Cortex of kidney (tissue), 1 donor: ENCODE data around the gene DLG2.
"Not testable (repeated sequence)": the region's sequence is repeated elsewhere in the genome, so short reads cannot be mapped to it uniquely, and the experiment has no call there.

Experiments used
- DNase-seq: peaks from one replicate; lab custom pipeline; 2025; lab: John Stamatoyannopoulos, UW

Gene DLG2

DNA sequence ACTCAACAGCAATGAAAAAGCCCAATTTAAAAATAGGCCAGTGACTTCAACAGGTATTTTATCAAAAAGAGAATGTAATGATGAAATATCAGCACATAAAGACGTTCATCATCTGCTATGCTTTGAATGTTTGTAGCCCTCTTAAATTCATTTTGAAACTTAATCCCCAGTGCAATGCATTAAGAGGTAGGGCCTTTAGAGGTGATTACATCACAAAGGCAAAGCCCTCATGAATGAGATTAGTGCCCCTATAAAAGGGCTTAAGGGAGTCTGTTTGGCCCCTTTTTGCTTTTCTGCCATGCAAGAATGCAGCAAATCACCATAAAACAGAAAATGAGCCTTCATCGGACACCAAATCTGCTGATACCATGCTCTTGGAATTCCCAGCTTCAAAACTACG, 637.0 kb downstream of the DLG2 start:
- DNase-seq, result no peak

DNA sequence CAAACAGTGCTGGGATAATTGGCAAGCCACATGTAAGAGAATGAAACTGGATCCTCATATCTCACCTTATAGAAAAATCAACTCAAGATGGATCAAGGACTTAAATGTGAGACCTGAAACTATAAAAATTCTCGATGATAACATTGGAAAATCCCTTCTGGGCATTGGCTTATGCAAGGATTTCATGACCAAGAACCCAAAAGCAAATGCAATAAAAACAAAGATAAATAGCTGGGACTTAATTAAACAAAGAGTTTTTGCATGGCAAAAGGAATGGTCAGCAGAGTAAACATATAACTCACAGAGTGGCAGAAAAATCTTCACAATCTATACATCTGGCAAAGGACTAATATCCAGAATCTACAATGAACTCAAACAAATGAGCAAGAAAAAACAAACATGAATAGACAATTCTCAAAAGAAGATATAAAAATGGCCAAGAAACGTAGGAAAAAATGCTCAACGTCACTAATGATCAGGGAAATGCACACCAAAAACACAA, 639.4 kb downstream of the DLG2 start:
- not testable (repeated sequence) for DNase-seq

DNA sequence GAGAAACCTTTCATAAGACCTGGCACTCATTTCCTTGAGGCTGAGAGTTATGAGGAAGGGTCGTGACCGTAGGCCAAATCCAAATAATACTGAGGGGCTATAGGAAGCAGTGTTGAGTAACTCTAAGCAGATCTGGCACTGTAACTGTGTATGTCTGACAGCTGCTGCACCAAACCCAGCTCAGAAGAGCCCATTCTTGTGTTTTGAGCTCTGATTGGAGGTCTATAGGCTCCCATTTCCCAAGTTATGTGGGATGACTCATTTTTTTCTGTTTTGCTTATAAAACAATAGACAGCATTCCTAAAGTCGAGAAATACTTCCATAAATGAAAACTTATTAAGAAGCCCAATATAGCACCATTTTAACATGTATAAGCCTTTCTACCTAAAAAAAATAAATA, 645.8 kb downstream of the DLG2 start:
- DNase-seq, result no peak

DNA sequence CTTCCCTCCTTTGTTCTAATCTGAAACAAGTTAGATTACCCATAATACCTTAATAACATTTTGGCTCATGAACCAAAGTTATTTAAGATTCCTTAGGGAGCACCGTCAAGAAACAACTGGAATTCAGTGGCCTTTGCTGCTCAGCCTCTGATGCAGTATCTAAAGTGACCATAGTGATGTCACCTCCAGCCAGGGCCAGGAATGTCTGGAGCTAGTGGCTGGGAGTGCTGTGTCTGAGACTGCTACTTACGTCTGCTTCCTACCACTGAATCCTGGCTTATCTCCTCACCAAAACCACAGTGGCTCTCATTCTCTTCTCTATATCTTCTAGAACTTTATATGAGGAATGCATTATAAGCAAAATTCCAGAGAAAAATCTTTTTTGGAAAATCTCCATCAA, 658.0 kb downstream of the DLG2 start:
- DNase-seq, result no peak

DNA sequence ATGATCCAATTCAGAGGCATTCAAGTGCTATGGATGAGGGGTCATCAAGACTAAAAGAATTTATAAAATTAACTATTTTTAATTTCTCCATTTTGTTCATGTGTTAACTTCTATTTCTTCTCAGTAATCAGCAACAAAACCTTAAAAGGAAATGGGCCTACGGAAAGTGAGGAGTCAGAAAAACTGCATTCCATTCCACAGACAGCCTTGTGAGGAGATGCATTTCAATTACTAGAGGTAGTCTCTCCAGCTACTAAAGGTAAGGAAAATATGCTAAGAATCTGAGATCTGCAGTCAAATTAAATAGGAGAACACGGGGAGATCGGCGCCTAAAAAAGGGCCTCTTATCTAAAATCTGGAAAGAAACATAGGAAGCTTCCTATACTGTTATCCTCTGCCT, 661.7 kb downstream of the DLG2 start:
- no peak for DNase-seq

DNA sequence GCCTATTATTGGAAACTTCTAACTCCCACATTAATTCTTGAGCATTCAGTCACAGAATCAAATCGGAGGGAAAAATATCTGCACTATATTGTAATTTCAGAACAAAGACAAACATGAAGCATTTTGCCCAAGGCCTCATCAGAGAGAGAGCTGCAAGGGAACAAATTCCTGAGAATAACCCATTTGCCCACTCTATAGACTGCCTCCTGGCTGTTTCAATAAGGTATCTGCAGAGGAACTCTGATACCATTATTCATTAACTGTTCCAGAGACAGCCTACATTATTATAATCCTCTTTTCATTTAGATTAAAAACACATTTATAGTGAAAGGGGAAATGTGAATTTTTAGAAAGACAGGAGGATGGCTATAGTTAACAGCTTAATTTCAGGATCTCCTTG, 663.9 kb downstream of the DLG2 start:
- no peak for DNase-seq

- DNase-seq, result no peak
These were observed 665.1 kb downstream of the DLG2 start for GRCh38 chr11:84962018-84962417.

DNA sequence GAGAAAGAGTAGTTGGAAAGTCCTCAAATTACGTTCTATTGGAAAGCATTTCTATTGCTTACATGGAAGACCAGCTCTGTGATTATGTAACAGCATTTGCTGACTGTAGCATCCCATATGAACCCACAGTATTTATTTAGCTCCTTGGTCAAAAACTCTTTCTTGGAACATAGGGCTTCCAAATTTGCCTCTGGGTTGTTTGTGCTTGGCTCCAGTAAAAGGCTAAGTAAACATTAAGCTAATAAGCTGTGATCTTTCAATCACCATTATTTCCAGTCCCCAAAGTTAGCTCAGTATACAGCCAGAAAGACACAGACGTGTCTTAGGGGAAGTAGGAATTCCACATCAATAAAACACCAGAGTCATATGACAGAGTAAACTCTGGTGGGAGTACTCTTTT, 668.8 kb downstream of the DLG2 start:
- DNase-seq, result no peak

- no peak for DNase-seq
These were observed 676.4 kb downstream of the DLG2 start for GRCh38 chr11:84950569-84951270.

- no peak for DNase-seq
These were observed 679.1 kb downstream of the DLG2 start for GRCh38 chr11:84947970-84948580.

DNA sequence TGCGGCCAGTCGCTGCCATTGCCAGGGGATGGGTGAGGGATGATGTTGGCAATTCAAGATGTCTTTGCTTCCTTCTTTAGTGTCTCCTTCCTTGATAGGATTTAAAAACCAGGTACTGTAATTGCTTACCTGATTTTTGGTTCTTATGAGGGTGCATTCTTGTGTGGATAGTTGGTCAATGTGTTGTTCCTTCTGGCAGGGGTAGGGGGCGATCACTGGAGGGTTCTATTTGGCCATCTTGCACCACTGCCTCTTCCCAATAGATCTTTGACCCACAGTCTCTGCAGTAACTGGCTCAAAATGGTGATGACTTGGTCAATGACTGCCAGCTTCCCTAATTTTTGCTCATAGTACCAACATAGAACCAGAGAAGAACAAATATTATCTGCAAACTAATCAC, 680.1 kb downstream of the DLG2 start:
- no peak for DNase-seq

- DNase-seq, result no peak
These were observed 696.3 kb downstream of the DLG2 start for GRCh38 chr11:84930863-84931262.

GRCh38 chr11:84929738-84930137, 697.4 kb downstream of the DLG2 start:
- DNase-seq, result no peak

DNA sequence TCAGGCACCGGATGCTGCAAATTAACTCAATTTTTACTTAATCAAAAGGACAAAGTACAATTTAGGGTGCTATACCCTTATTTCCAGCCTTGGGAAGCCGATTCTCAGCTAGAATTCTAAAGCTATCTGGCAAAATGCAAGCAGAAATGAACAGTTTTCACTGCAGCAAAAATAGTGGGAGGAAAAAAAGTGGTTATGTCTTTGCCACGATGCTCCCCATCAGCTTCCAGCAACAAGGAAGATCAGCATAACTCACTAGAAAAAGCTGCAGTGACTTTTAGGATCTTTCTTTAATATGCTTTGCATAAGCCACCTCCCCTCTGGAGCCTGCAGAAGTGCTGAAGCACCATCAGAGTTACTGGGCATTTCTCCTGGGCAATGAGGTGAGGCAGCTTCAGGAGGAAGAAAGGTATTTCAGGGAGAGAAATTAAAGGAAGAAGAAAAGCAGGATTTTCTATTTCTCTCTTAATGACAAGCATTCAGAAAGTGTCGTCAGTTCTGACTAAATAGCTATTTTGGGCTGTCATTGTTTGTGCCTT, 702.9 kb downstream of the DLG2 start:
- no peak for DNase-seq

DNA sequence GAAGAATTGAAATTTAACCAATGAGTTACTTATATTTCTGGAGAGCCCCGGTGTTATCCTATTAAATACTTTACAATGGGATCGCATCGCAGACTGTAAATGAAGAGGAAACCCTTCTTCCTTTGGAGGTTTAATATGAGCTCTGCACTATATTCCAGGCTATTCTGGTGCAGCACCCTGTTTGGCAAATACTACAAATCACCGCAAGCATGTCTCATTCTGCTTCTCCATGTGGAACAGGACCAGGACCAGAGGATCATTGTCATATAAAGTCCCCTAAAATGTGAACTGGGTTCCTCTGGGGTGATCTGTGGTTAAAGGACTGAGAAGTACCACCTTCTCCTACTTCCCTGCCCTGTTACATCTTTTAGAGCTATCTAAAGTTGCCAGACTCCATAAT, 703.7 kb downstream of the DLG2 start:
- DNase-seq, result no peak

GRCh38 chr11:84922836-84923235, 704.3 kb downstream of the DLG2 start:
- no peak for DNase-seq

- no peak for DNase-seq
These were observed 704.8 kb downstream of the DLG2 start for GRCh38 chr11:84922212-84922805.

DNA sequence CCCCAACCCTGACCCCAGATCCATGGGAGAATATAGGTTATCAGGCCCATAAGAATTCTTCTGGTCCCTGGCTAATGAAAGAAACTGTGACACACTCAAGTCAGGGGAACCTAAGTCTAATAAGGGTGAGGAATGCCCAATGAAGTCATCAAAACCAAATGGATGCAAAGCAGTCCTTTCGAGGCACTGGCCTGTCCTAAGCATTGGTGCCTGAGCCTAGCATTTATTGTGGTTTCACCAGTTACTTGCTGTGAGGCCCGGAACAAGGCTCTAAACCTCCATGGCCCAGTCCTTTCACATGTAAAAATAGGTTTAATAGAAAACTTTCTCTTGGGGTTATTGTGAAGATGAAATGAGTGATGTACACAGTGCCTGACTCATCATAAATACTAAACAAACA, 712.6 kb downstream of the DLG2 start:
- no peak for DNase-seq

GRCh38 chr11:84909740-84910139, 717.4 kb downstream of the DLG2 start:
- DNase-seq, result no peak

GRCh38 chr11:84906995-84907394, 720.1 kb downstream of the DLG2 start:
- DNase-seq, result no peak

- no peak for DNase-seq
These were observed 721.7 kb downstream of the DLG2 start for GRCh38 chr11:84905411-84905810.

DNA sequence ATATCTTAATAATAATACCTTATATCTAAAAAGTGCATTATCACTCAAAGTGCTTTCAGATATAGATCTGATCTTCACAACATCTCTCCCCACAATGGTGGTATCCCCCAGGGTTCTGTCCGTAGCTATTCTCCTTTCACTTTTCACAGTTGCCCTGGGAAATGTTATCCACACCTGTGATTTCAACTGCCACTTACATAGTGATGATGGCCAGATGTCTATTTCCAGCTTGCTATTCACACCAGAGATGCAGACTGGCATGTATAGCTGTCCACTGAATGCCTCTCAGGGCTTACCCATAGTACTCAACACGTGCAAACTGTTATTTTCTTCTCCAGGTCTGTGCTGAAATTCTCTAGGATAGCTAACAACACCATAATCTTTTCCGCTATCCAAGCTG, 724.7 kb downstream of the DLG2 start:
- no peak for DNase-seq

- DNase-seq, result no peak
These were observed 725.2 kb downstream of the DLG2 start for GRCh38 chr11:84901991-84902390.
